ENCODE results near the gene DDX54. TPM values are rescaled to one million over a fixed set of nuclear protein-coding genes. Genes with fewer than 3 reads are reported as not detected.

Gene DDX54
- total and polyA plus RNA-seq, 7 donors: 53.6 to 93.5 (median 79.4) TPM

GRCh38 chr12:113137861-113138783 is 47.2 kb downstream of the DDX54 start:
- DNase-seq (no peak), ATAC-seq (no peak)
- WGBS, 3 donors: 76 to 77% (median 76%) methylated on average over 12 of the region's 12 CpGs
- intact Hi-C loops (cut with DNase I): no loop called here
- H3K4me1 ChIP-seq: no peaks in the 10 kb centered on the region
- peaks cover 0 to 55% (median 3%) of the 10 kb centered on the region in 3 donors for H3K27me3 ChIP-seq (ENCODE audit: insufficient read depth in 3 of 3, low read length in 2 of 3)
- no peaks in the 10 kb centered on the region for H3K36me3 ChIP-seq (ENCODE audit: insufficient read depth in 1 of 2, low read depth in 1 of 2)
- no peak overlapping the region for H3K4me3 ChIP-seq
- H3K9me3 ChIP-seq: no peaks in the 10 kb centered on the region
- TF ChIP-seq, protein P1, sequence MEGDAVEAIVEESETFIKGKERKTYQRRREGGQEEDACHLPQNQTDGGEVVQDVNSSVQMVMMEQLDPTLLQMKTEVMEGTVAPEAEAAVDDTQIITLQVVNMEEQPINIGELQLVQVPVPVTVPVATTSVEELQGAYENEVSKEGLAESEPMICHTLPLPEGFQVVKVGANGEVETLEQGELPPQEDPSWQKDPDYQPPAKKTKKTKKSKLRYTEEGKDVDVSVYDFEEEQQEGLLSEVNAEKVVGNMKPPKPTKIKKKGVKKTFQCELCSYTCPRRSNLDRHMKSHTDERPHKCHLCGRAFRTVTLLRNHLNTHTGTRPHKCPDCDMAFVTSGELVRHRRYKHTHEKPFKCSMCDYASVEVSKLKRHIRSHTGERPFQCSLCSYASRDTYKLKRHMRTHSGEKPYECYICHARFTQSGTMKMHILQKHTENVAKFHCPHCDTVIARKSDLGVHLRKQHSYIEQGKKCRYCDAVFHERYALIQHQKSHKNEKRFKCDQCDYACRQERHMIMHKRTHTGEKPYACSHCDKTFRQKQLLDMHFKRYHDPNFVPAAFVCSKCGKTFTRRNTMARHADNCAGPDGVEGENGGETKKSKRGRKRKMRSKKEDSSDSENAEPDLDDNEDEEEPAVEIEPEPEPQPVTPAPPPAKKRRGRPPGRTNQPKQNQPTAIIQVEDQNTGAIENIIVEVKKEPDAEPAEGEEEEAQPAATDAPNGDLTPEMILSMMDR (IDR thresholded peaks at IDR 0.05): no peak
- no peak overlapping the region for H3K27ac ChIP-seq

DNA sequence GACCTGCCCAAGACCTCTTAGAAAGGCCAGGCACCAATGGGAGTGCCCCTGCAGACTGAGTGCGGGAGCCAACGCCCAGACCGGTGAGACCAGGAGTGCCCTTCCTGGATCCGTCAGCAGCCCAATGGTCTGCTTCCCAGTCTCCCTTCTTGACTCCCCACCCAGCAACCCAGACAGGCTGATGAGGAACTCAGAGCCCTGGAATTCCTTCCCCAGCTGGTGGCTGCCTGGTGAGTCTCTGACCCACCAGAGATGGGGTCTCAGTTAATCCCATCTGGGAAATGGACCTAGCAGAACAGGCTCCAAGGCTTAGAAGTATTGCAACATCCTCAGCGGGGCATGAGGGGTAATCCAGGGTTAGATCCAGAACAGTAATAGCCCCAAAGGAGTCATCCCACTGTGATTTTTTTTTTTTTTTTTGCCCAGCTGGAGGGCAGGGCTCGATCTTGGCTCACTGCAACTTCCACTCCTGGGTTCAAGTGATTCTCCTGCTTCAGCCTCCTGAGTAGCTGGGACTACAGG is 48.2 kb downstream of the DDX54 start:
- Histone ChIP-seq H3K36me3 (ENCODE audit: insufficient read depth in 1 of 2, low read depth in 1 of 2) (no peaks in the 10 kb centered on the region), H3K4me3 (no peak overlapping the region), H3K4me1 (no peaks in the 10 kb centered on the region), H3K27ac (no peak overlapping the region), H3K27me3 (ENCODE audit: insufficient read depth in 3 of 3, low read length in 2 of 3) (peaks cover 0 to 58% (median 5%) of the 10 kb centered on the region in 3 donors), H3K9me3 (no peaks in the 10 kb centered on the region)
- DNase-seq: no peak
- intact Hi-C loops (cut with DNase I): no loop called here
- 68 to 79% (median 74%) methylated on average over 6 of the region's 6 CpGs for WGBS, 3 donors
- no peak for ATAC-seq
- TF ChIP-seq, protein P1 (IDR thresholded peaks at IDR 0.05): no peak

DNA sequence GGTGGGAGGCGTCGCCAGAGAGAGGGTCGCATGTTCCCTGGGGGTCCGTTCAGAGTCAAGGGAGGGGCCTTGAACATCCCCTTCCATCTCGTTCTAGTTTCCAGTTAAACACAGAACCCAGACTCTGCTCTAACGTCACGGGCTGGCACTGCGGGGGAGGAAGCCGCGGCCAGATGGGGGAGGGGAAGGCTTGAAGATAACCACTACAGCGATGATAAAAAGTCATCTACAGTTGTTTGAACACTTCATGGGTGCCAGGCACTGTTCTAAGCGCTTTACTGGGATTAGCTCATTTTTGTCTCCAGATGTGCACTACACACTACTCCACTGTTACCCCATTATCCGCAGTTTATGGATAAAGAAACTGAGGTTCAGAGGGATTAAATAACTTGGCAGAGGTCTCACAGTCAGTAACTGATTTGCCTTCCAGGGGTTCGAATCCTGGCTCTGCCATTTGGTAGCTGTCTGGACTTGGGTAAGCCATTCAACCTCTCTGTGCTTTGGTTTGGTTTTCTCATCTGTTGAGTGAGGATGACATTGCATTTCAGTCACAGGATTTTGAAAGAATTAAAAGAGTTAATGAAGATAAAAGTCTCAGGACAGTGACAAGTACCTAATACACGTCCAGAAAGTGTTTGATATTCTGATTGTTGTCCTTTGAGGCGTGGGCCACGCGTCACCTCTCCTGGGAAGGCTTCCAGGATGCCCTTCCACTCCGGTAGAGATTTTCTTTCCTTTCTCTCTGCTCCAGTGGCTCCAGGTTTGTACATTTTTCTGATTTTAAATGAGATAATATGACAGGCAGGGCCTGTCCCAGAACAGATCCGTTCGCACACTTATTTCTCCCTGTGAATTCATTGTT is 48.9 kb downstream of the DDX54 start:
- TF ChIP-seq, protein P1 (IDR thresholded peaks at IDR 0.05): no peak
- no peak overlapping the region for H3K4me3 ChIP-seq
- H3K9me3 ChIP-seq: no peaks in the 10 kb centered on the region
- WGBS, 3 donors: 31 to 32% (median 31%) methylated on average over 21 of the region's 21 CpGs
- H3K27ac ChIP-seq: no peak overlapping the region
- ATAC-seq (no peak), DNase-seq (no peak)
- no peaks in the 10 kb centered on the region for H3K36me3 ChIP-seq (ENCODE audit: insufficient read depth in 1 of 2, low read depth in 1 of 2)
- peaks cover 0 to 54% (median 5%) of the 10 kb centered on the region in 3 donors for H3K27me3 ChIP-seq (ENCODE audit: insufficient read depth in 3 of 3, low read length in 2 of 3)
- H3K4me1 ChIP-seq: no peaks in the 10 kb centered on the region
- intact Hi-C loops (cut with DNase I): no loop called here

GRCh38 chr12:113135178-113136127 is 49.8 kb downstream of the DDX54 start, which contains the start of gene RASAL1:
Gene RASAL1, minus strand, starts transcription at chr12:113135761. Its CDS starts 299 bp downstream, at chr12:113135462.
- H3K4me1 ChIP-seq: no peaks in the 10 kb centered on the region
- TF ChIP-seq, protein P1 (IDR thresholded peaks at IDR 0.05): no peak
- no peaks in the 10 kb centered on the region for H3K36me3 ChIP-seq (ENCODE audit: insufficient read depth in 1 of 2, low read depth in 1 of 2)
- no peaks in the 10 kb centered on the region for H3K9me3 ChIP-seq
- ATAC-seq: no peak
- intact Hi-C loops (cut with DNase I): no loop called here
- H3K4me3 ChIP-seq: no peak within 1 kb of the TSS
- WGBS, 3 donors: 3 to 4% (median 4%) methylated on average over 52 to 68 of the region's 68 CpGs
- DNase-seq: peak in 1 of 2 donors; percentile 35
- peaks cover 0 to 56% (median 8%) of the 10 kb centered on the region in 3 donors for H3K27me3 ChIP-seq (ENCODE audit: insufficient read depth in 3 of 3, low read length in 2 of 3)
- H3K27ac ChIP-seq: no peak within 1 kb of the TSS

Measured in psoas muscle (tissue), 8 donors.